ENCODE measurements around the gene NPAS3.

DNA sequence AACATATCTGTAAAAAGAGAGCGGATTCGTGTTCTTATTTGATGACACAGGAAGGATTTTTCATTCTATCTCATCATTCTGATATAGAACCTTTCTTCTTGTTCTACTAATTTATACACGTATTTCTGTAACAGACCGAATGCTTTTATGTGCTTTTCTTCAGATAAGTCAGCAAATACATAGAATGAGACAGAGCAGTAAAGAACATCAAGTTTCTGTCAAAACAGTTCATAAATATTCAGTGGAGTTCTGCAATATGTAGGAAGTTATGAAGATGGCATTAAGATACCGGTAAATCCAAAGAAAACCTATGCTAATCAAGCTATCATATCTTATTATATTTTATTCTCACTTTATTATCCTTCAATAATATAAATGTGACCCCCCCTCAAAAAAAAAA lies 731.6 kb downstream of the NPAS3 start:
- TF ChIP-seq, protein P1, sequence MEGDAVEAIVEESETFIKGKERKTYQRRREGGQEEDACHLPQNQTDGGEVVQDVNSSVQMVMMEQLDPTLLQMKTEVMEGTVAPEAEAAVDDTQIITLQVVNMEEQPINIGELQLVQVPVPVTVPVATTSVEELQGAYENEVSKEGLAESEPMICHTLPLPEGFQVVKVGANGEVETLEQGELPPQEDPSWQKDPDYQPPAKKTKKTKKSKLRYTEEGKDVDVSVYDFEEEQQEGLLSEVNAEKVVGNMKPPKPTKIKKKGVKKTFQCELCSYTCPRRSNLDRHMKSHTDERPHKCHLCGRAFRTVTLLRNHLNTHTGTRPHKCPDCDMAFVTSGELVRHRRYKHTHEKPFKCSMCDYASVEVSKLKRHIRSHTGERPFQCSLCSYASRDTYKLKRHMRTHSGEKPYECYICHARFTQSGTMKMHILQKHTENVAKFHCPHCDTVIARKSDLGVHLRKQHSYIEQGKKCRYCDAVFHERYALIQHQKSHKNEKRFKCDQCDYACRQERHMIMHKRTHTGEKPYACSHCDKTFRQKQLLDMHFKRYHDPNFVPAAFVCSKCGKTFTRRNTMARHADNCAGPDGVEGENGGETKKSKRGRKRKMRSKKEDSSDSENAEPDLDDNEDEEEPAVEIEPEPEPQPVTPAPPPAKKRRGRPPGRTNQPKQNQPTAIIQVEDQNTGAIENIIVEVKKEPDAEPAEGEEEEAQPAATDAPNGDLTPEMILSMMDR (IDR thresholded peaks at IDR 0.05), result no peak
- no peak for TF ChIP-seq POLR2A (IDR thresholded peaks at IDR 0.05)
